Endothelial cell of umbilical vein (primary cell): ENCODE data around the gene RFX2. TPM values are rescaled to one million over a fixed set of nuclear protein-coding genes. Genes with fewer than 3 reads are reported as not detected.

Source experiments
- BruUV-seq: library from RNA; stranded (reverse); fragments of 400-500 nt; replicated peaks from 2 replicates; lab custom pipeline; 2021; lab: Mats Ljungman, UMichigan
- CTCF ChIA-PET: fragments of 300-600, 350-600 bp; sonication (Branson Sonifier 250); formaldehyde crosslinking; loops from one replicate; lab custom pipeline; 2021; ENCODE audit warnings: antibody characterized with exemption, inconsistent platforms; lab: Charles Lee
- POLR2A ChIA-PET: fragments of 300-600, 350-600 bp; sonication (Branson Sonifier 250); formaldehyde crosslinking; loops from one replicate; lab custom pipeline; 2021; ENCODE audit warnings: antibody characterized with exemption, inconsistent platforms; lab: Charles Lee
- DNase-seq: peaks from one replicate; pipeline ENCODE4 v3.0.0-alpha.2; 2011; ENCODE audit warnings: low read depth, low spot score
- FAIRE-seq: peaks from 2 replicates; lab custom pipeline; 2011; peaks lifted over from hg19 to GRCh38; lab: Jason Lieb, UNC
- H2AFZ ChIP-seq: 2 replicates; pipeline ENCODE4 v1.6.0; 2012; ENCODE audit warnings: low read depth, low read length, control low read depth, inconsistent platforms
- H3K27ac ChIP-seq: 2 replicates; pipeline ENCODE4 v1.5.1; 2011; ENCODE audit warnings: low read depth, mild to moderate bottlenecking, control low read depth, low read length, moderate library complexity; ENCODE audit not compliant: insufficient read depth
- H3K27me3 ChIP-seq, 2 experiments: 2 replicates each; pipeline versions ENCODE4 v1.6.0 to v1.6.1; 2011; ENCODE audit warnings: low read length in 2 of 2, mixed read lengths in 1 of 2; ENCODE audit not compliant: control insufficient read depth in 2 of 2, insufficient read depth in 2 of 2
- H3K36me3 ChIP-seq, 2 experiments: 2 replicates in 1 of 2; 3 replicates in 1 of 2; pipeline ENCODE4 v1.5.1; 2011; ENCODE audit warnings: low read length in 2 of 2, mild to moderate bottlenecking in 1 of 2, moderate library complexity in 1 of 2; ENCODE audit not compliant: control insufficient read depth in 2 of 2, insufficient read depth in 2 of 2; ENCODE audit errors: extremely low read depth in 1 of 2
- H3K4me1 ChIP-seq: 3 replicates; pipeline ENCODE4 v1.5.1; 2011; ENCODE audit warnings: mild to moderate bottlenecking, low read length; ENCODE audit not compliant: control insufficient read depth, insufficient read depth; ENCODE audit errors: extremely low read depth
- H3K4me2 ChIP-seq: 2 replicates; pipeline ENCODE4 v1.6.1; 2011; ENCODE audit warnings: low read length, control low read depth, mixed read lengths; ENCODE audit not compliant: insufficient read depth
- H3K4me3 ChIP-seq, 3 experiments: fragments of 200-600 bp in 1 of 3; sonication (generic), shearing (Covaris generic) in 1 of 3; replicated peaks in 1 of 3; 2 replicates each; pipeline ENCODE4 v1.5.1; 2011 to 2016; ENCODE audit warnings: control low read depth in 3 of 3, low read length in 3 of 3, mild to moderate bottlenecking in 2 of 3, inconsistent platforms in 1 of 3, low read depth in 1 of 3, moderate library complexity in 1 of 3; ENCODE audit not compliant: insufficient read depth in 1 of 3
- H3K79me2 ChIP-seq: 2 replicates; pipeline ENCODE4 v1.6.0; 2012; ENCODE audit warnings: low read length, inconsistent platforms; ENCODE audit not compliant: control insufficient read depth, insufficient read depth
- H3K9ac ChIP-seq: replicated peaks from 2 replicates; pipeline ENCODE3; 2011; ENCODE audit warnings: low read length, control low read depth; ENCODE audit not compliant: insufficient read depth; ENCODE audit errors: extremely low read depth
- H3K9me1 ChIP-seq: replicated peaks from 3 replicates; pipeline ENCODE4 v1.6.0; 2011; ENCODE audit warnings: mild to moderate bottlenecking, low read length; ENCODE audit not compliant: control insufficient read depth, insufficient read depth; ENCODE audit errors: extremely low read depth
- H3K9me3 ChIP-seq: replicated peaks from 2 replicates; pipeline ENCODE4 v1.5.1; 2012; ENCODE audit warnings: low read length, inconsistent platforms; ENCODE audit not compliant: control insufficient read depth, insufficient read depth
- H4K20me1 ChIP-seq: replicated peaks from 2 replicates; pipeline ENCODE3; 2011; ENCODE audit warnings: mild to moderate bottlenecking, low read length; ENCODE audit not compliant: control insufficient read depth, insufficient read depth; ENCODE audit errors: extremely low read depth
- EZH2 ChIP-seq: IDR thresholded peaks from 2 replicates; pipeline ENCODE4 v1.6.1; 2012; ENCODE audit warnings: borderline replicate concordance, low read depth, mild to moderate bottlenecking, moderate library complexity, low read length, inconsistent platforms; ENCODE audit not compliant: severe bottlenecking
- FOS ChIP-seq: IDR thresholded peaks from 2 replicates; pipeline ENCODE4 v1.6.1; 2011; ENCODE audit warnings: mild to moderate bottlenecking, low read length, moderate library complexity, borderline replicate concordance; ENCODE audit not compliant: insufficient read depth
- GATA2 ChIP-seq: IDR thresholded peaks from 2 replicates; pipeline ENCODE4 v1.7.0; 2011; ENCODE audit warnings: low read depth, mild to moderate bottlenecking, moderate library complexity, mixed read lengths, low read length; ENCODE audit not compliant: insufficient read length, insufficient read depth
- JUN ChIP-seq: IDR thresholded peaks from 2 replicates; pipeline ENCODE4 v1.6.1; 2011; ENCODE audit warnings: borderline replicate concordance, low read depth; ENCODE audit not compliant: insufficient read length, insufficient read depth
- MYC ChIP-seq: IDR thresholded peaks from one replicate; pipeline ENCODE4 v1.6.1; 2011; ENCODE audit warnings: mild to moderate bottlenecking, low read depth, low read length
- POLR2A ChIP-seq: IDR thresholded peaks from 2 replicates; pipeline ENCODE4 v1.6.1; 2012; ENCODE audit warnings: low read depth, mild to moderate bottlenecking, control low read depth, low read length
- POLR2AphosphoS5 ChIP-seq: IDR thresholded peaks from 2 replicates; pipeline ENCODE4 v1.6.1; 2012; ENCODE audit warnings: low read depth, mild to moderate bottlenecking, control low read depth, low read length, moderate library complexity; ENCODE audit not compliant: insufficient read depth
- dilution Hi-C: fragments of 300-500 bp; cut with MboI; formaldehyde crosslinking; loops from one replicate; pipeline ENCODE4 v1.15.0; 2019; ENCODE audit warnings: low sequenced_read_pairs; ENCODE audit not compliant: extremely low pct_ligation_motif_present
- intact Hi-C: fragments of 100-400 bp; cut with micrococcal nuclease; formaldehyde crosslinking; loops from one replicate; pipeline ENCODE4 v1.10.0; 2022
- polyA plus RNA-seq, 4 experiments: library from polyadenylated mRNA; depleted of rRNA in 3 of 4; stranded (reverse) in 3 of 4; unstranded in 1 of 4; fragments of >200 nt; gene quantifications; 2 replicates each; pipeline versions ENCODE4 v1.2.1 to v1.2.3, GENCODE V29; 2011 to 2012; ENCODE audit warnings: missing spikeins in 1 of 4
- total RNA-seq: library from RNA; stranded (reverse); gene quantifications from 2 replicates; pipeline ENCODE4 v1.2.3, GENCODE V29; 2021
- TF ChIP-seq, protein P1 (sequence below): IDR thresholded peaks from 2 replicates; pipeline ENCODE4 v1.6.1; 2011; ENCODE audit not compliant: insufficient read depth, insufficient read length
- TF ChIP-seq, protein P2 (sequence below), 2 donors: IDR thresholded peaks; 1 replicate in 1 of 2; 2 replicates in 1 of 2; pipeline ENCODE4 v1.5.1; 2011; ENCODE audit warnings: low read length in 2 of 2, mild to moderate bottlenecking in 2 of 2, moderate library complexity in 2 of 2, control low read depth in 1 of 2, inconsistent platforms in 1 of 2, low read depth in 1 of 2; ENCODE audit not compliant: insufficient read depth in 1 of 2; ENCODE audit errors: extremely low read depth in 1 of 2

The RFX2 gene
- total and polyA plus RNA-seq, 2 donors (not counting 3 experiments of a cell fraction or from before 2014, with no cell fraction given), result 16.1 to 19.0 TPM

DNA sequence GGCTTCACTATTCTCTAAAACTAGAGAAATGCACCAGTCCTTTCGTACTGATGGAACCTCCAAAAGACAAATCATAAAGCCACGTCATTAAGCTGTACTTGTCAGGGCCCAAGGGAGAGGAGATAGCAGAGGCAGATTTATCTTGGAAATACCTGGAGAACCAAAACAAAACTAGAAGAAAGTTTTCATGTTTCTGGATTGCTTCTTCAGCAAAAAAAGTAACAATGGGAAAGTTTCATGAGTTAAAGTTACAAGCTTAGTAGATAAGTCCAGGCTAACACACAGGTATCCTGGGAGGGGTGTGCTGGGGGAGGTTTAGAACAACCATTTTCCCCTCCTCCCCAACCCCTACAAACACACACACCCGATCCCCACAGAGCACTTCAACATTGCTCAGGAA, 154.0 kb downstream of the RFX2 start:
- no TSS peak for BruUV-seq
- CTCF ChIA-PET, result interaction anchor here (2.0 to 4.3 kb wide), 2 partner anchors 11 to 66 kb away, joined by 5 to 28 read pairs; no protein-coding TSS in a partner anchor

More for the DNA sequence above, 154.0 kb downstream of the RFX2 start:
- Histone ChIP-seq H3K9ac (no peak overlapping the region), H3K27me3 (no peaks in the 10 kb centered on the region), H3K9me1 (no peaks in the 10 kb centered on the region), H3K36me3 (peaks cover 0 to 3% of the 10 kb centered on the region in 2 experiments), H3K27ac (no peak overlapping the region), H4K20me1 (no peaks in the 10 kb centered on the region), H3K9me3 (no peaks in the 10 kb centered on the region), H2AFZ (no peak overlapping the region), H3K79me2 (peaks cover 97% of the 10 kb centered on the region), H3K4me3 (no peak overlapping the region), H3K4me1 (peaks cover 37% of the 10 kb centered on the region), H3K4me2 (no peak overlapping the region)
- intact Hi-C loops (no loop called here), dilution Hi-C loops (no loop called here)
- TF ChIP-seq MYC, result no peak
- TF ChIP-seq POLR2A, result no peak
- no peak for TF ChIP-seq GATA2
- TF ChIP-seq, protein P1, sequence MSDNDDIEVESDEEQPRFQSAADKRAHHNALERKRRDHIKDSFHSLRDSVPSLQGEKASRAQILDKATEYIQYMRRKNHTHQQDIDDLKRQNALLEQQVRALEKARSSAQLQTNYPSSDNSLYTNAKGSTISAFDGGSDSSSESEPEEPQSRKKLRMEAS, result no peak
- no peak for TF ChIP-seq EZH2
- no peak for TF ChIP-seq JUN
- TF ChIP-seq FOS, result no peak
- no peak for TF ChIP-seq POLR2AphosphoS5
- TF ChIP-seq, protein P2, sequence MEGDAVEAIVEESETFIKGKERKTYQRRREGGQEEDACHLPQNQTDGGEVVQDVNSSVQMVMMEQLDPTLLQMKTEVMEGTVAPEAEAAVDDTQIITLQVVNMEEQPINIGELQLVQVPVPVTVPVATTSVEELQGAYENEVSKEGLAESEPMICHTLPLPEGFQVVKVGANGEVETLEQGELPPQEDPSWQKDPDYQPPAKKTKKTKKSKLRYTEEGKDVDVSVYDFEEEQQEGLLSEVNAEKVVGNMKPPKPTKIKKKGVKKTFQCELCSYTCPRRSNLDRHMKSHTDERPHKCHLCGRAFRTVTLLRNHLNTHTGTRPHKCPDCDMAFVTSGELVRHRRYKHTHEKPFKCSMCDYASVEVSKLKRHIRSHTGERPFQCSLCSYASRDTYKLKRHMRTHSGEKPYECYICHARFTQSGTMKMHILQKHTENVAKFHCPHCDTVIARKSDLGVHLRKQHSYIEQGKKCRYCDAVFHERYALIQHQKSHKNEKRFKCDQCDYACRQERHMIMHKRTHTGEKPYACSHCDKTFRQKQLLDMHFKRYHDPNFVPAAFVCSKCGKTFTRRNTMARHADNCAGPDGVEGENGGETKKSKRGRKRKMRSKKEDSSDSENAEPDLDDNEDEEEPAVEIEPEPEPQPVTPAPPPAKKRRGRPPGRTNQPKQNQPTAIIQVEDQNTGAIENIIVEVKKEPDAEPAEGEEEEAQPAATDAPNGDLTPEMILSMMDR (IDR thresholded peaks at IDR 0.05; ENCODE audit: extremely low read depth in 1 of 2, insufficient read depth in 1 of 2, low read depth in 1 of 2, low read length in 2 of 2), result no peak
- POLR2A ChIA-PET, result no interaction called here
- no peak for FAIRE-seq
- no peak for DNase-seq
